ENCODE data around the gene GH1.
A peak's percentile ranks its signal among the peaks of the same experiment; 100 is the strongest.
"Not testable (repeated sequence)": the region's sequence is repeated elsewhere in the genome, so short reads cannot be mapped to it uniquely, and the experiment has no call there.

The GH1 gene

GRCh38 chr17:63892316-63893037 is 26.2 kb downstream of the GH1 start:
- DNase-seq (ENCODE audit: insufficient read length, low spot score); FAIRE-seq: not testable (repeated sequence)

- not testable (repeated sequence) for DNase-seq (ENCODE audit: insufficient read length, low spot score)
- peak; percentile 54 for FAIRE-seq
Observed at GRCh38 chr17:63889026-63889848, 29.4 kb downstream of the GH1 start.

GRCh38 chr17:63885119-63885518 is 33.5 kb downstream of the GH1 start:
- DNase-seq (ENCODE audit: insufficient read length, low spot score); FAIRE-seq: not testable (repeated sequence)

GRCh38 chr17:63882626-63883126 is 36.0 kb downstream of the GH1 start:
- DNase-seq (ENCODE audit: insufficient read length, low spot score); FAIRE-seq: not testable (repeated sequence)

- FAIRE-seq = no peak
- peak; percentile 76 for DNase-seq (ENCODE audit: insufficient read length, low spot score)
- TF ChIP-seq PAX5 (IDR thresholded peaks at IDR 0.05; ENCODE audit: insufficient read depth, low read length, severe bottlenecking) = no peak
- TF ChIP-seq POLR2A (IDR thresholded peaks at IDR 0.05; ENCODE audit: low read depth, low read length) = no peak
- no peak for TF ChIP-seq POU2F2 (IDR thresholded peaks at IDR 0.05; ENCODE audit: low read depth, low read length)
- TF ChIP-seq SPI1 (IDR thresholded peaks at IDR 0.05; ENCODE audit: low read depth, low read length) = no peak
- no peak for TF ChIP-seq TAF1 (IDR thresholded peaks at IDR 0.05; ENCODE audit: low read depth, low read length)
- no peak for TF ChIP-seq POLR2AphosphoS5 (IDR thresholded peaks at IDR 0.05; ENCODE audit: low read depth, low read length)
Observed at GRCh38 chr17:63881935-63882601, 36.6 kb downstream of the GH1 start, which contains the start of gene GH2. Gene GH2, minus strand, starts transcription at chr17:63881944. Its CDS starts 143 bp downstream, at chr17:63881801.

- not testable (repeated sequence) for DNase-seq (ENCODE audit: insufficient read length, low spot score); FAIRE-seq
Observed at GRCh38 chr17:63881337-63881736, 37.3 kb downstream of the GH1 start.

- no peak for TF ChIP-seq SPI1 (IDR thresholded peaks at IDR 0.05; ENCODE audit: low read depth, low read length)
- no peak for TF ChIP-seq POU2F2 (IDR thresholded peaks at IDR 0.05; ENCODE audit: low read depth, low read length)
- TF ChIP-seq POLR2A (IDR thresholded peaks at IDR 0.05; ENCODE audit: low read depth, low read length) = no peak
- no peak for TF ChIP-seq PAX5 (IDR thresholded peaks at IDR 0.05; ENCODE audit: insufficient read depth, low read length, severe bottlenecking)
- no peak for TF ChIP-seq TAF1 (IDR thresholded peaks at IDR 0.05; ENCODE audit: low read depth, low read length)
- TF ChIP-seq POLR2AphosphoS5 (IDR thresholded peaks at IDR 0.05; ENCODE audit: low read depth, low read length) = no peak
- DNase-seq (ENCODE audit: insufficient read length, low spot score) = no peak
- no peak for FAIRE-seq
Observed at GRCh38 chr17:63880706-63881105, 37.9 kb downstream of the GH1 start.

GRCh38 chr17:63878413-63878812 is 40.2 kb downstream of the GH1 start:
- not testable (repeated sequence) for DNase-seq (ENCODE audit: insufficient read length, low spot score); FAIRE-seq

- FAIRE-seq; DNase-seq (ENCODE audit: insufficient read length, low spot score): not testable (repeated sequence)
Observed at GRCh38 chr17:63874693-63875092, 43.9 kb downstream of the GH1 start.

- DNase-seq (ENCODE audit: insufficient read length, low spot score); FAIRE-seq: not testable (repeated sequence)
Observed at GRCh38 chr17:63874061-63874626, 44.5 kb downstream of the GH1 start.

- not testable (repeated sequence) for DNase-seq (ENCODE audit: insufficient read length, low spot score)
Observed at GRCh38 chr17:63873577-63873976, 45.1 kb downstream of the GH1 start, which contains the start of gene CSH2. Gene CSH2, minus strand, starts transcription at chr17:63873677. Its CDS starts 63 bp downstream, at chr17:63873614.

GRCh38 chr17:63871646-63872365 is 46.8 kb downstream of the GH1 start:
- DNase-seq (ENCODE audit: insufficient read length, low spot score); FAIRE-seq: not testable (repeated sequence)

More at GRCh38 chr17:63873577-63873976, 45.1 kb downstream of the GH1 start, which contains the start of gene CSH2:
- FAIRE-seq = not testable (repeated sequence)

GRCh38 chr17:63870292-63870665 is 48.4 kb downstream of the GH1 start:
- DNase-seq (ENCODE audit: insufficient read length, low spot score); FAIRE-seq: not testable (repeated sequence)

- FAIRE-seq; DNase-seq (ENCODE audit: insufficient read length, low spot score): not testable (repeated sequence)
Observed at GRCh38 chr17:63869491-63870291, 48.9 kb downstream of the GH1 start.
